Measurements from ENCODE around the gene TRIM66. TPM values are rescaled to one million over a fixed set of nuclear protein-coding genes. Genes with fewer than 3 reads are reported as not detected.
"Not testable (repeated sequence)": the region's sequence is repeated elsewhere in the genome, so short reads cannot be mapped to it uniquely, and the experiment has no call there.

Gene TRIM66
- total RNA-seq, 1 donor from 2014 or later: 11.0 TPM

GRCh38 chr11:8676458-8676857 is 6.0 kb downstream of the TRIM66 start:
- DNase-seq: no peak
- Histone ChIP-seq H3K36me3 (peaks cover 14% of the 10 kb centered on the region), H3K4me1 (peaks cover 10% of the 10 kb centered on the region), H3K4me3 (no peak overlapping the region), H3K9me3 (no peaks in the 10 kb centered on the region), H3K27ac (no peak overlapping the region), H3K27me3 (ENCODE audit: low read depth) (no peaks in the 10 kb centered on the region)
- no peak for ATAC-seq
- TF ChIP-seq, protein P1, sequence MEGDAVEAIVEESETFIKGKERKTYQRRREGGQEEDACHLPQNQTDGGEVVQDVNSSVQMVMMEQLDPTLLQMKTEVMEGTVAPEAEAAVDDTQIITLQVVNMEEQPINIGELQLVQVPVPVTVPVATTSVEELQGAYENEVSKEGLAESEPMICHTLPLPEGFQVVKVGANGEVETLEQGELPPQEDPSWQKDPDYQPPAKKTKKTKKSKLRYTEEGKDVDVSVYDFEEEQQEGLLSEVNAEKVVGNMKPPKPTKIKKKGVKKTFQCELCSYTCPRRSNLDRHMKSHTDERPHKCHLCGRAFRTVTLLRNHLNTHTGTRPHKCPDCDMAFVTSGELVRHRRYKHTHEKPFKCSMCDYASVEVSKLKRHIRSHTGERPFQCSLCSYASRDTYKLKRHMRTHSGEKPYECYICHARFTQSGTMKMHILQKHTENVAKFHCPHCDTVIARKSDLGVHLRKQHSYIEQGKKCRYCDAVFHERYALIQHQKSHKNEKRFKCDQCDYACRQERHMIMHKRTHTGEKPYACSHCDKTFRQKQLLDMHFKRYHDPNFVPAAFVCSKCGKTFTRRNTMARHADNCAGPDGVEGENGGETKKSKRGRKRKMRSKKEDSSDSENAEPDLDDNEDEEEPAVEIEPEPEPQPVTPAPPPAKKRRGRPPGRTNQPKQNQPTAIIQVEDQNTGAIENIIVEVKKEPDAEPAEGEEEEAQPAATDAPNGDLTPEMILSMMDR (IDR thresholded peaks at IDR 0.05): no peak
- intact Hi-C loops (cut with DNase I): no loop called here

DNA sequence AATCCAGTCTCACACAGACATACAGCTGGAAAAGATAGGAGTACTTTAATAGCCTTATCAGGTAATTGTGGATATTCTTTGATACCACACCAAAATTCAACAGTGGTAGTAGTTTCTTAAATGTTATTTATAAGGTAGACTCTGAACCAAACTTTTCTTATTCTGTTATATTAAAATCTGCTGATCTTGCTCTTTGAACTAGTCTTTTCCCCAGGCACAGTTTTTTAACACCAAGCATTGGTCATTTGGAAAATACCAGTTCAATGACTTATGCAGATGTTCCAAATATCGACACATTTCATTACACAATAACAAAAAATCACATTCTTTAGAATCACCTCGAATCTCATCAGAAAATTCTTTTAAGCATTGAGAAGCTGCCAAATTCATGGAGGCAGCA is 7.6 kb downstream of the TRIM66 start:
- H3K27ac ChIP-seq: no peak overlapping the region
- H3K27me3 ChIP-seq (ENCODE audit: low read depth): no peaks in the 10 kb centered on the region
- intact Hi-C loops (cut with DNase I): no loop called here
- ATAC-seq: no peak
- peaks cover 28% of the 10 kb centered on the region for H3K36me3 ChIP-seq
- H3K4me1 ChIP-seq: peaks cover 14% of the 10 kb centered on the region
- no peaks in the 10 kb centered on the region for H3K9me3 ChIP-seq
- DNase-seq: no peak
- TF ChIP-seq, protein P1 (IDR thresholded peaks at IDR 0.05): no peak
- H3K4me3 ChIP-seq: no peak overlapping the region

DNA sequence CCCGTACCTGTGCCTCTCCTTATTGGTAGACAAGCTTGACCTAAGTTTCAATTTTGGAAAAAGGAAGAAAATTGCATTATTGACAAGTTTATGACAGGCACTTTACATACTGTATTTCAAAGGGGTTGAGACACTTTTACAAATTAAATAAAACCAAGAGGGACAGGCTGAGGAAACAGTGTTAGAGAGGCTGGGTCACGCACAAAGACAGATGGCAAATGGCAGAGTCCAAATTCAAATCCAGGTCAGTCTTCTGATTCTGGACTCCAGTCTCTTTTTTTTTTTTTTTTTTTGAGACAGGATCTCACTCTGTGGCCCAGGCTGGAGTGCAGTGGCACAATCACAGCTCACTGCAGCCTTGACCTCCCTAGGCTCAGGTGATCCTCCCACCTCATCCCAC is 10.1 kb downstream of the TRIM66 start:
- no peak overlapping the region for H3K4me3 ChIP-seq
- intact Hi-C loops (cut with DNase I): no loop called here
- no peaks in the 10 kb centered on the region for H3K9me3 ChIP-seq
- peaks cover 36% of the 10 kb centered on the region for H3K36me3 ChIP-seq
- TF ChIP-seq, protein P1 (IDR thresholded peaks at IDR 0.05): no peak
- no peak for ATAC-seq
- no peaks in the 10 kb centered on the region for H3K27me3 ChIP-seq (ENCODE audit: low read depth)
- DNase-seq: no peak
- H3K27ac ChIP-seq: peak overlapping the region; percentile 40
- peaks cover 14% of the 10 kb centered on the region for H3K4me1 ChIP-seq

DNA sequence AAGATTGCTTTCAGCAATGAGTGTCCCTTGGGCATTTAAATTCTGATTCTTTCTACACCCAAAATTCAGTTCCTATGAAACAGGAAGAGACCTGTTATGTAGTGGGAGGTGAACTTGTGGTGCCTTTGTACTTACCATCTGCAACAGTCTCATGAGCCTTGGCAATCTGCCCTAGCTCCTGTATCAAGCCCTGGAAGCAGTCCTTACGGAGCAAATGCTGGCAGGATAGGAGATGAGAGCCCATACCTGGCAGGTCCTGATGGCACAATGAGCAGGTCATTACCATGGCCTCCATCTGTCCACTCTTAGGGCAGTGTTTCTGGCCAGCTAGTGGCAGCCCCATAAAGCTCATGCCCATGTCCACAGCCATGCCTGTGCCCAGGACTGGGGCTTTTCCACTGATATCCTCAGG is 10.8 kb downstream of the TRIM66 start:
- Histone ChIP-seq H3K36me3 (peaks cover 36% of the 10 kb centered on the region), H3K27me3 (ENCODE audit: low read depth) (no peaks in the 10 kb centered on the region), H3K4me1 (peaks cover 14% of the 10 kb centered on the region), H3K4me3 (no peak overlapping the region), H3K9me3 (no peaks in the 10 kb centered on the region), H3K27ac (peak overlapping the region; percentile 40)
- ATAC-seq (peak; percentile 26 to 34), DNase-seq (no peak)
- TF ChIP-seq, protein P1 (IDR thresholded peaks at IDR 0.05): no peak
- intact Hi-C loops (cut with DNase I): no loop called here

DNA sequence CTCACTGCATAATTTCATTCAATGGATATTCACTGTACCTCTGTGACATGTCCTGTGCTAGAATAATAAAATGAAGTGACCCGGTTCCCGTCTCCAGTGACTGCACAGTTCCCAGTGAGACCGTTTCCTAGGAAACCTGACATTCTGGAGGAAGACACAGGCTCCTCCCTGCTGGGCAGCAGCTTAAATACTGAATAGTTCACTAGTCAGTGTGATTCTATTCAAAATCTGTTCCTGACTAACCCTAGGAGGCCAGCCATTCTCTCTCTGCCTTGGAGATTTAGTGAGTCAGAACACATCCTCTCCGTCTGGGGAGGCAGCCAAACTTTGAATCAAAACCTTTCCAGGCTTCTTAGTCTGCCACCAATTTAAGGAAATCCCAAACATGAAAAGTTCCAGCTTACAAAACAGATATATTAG is 11.3 kb downstream of the TRIM66 start:
- Histone ChIP-seq H3K9me3 (no peaks in the 10 kb centered on the region), H3K27me3 (ENCODE audit: low read depth) (no peaks in the 10 kb centered on the region), H3K27ac (peak overlapping the region; percentile 3), H3K36me3 (peaks cover 36% of the 10 kb centered on the region), H3K4me1 (peaks cover 14% of the 10 kb centered on the region), H3K4me3 (no peak overlapping the region)
- TF ChIP-seq, protein P1 (IDR thresholded peaks at IDR 0.05): no peak
- intact Hi-C loops (cut with DNase I): no loop called here
- peak; percentile 66 to 69 for ATAC-seq
- no peak for DNase-seq

DNA sequence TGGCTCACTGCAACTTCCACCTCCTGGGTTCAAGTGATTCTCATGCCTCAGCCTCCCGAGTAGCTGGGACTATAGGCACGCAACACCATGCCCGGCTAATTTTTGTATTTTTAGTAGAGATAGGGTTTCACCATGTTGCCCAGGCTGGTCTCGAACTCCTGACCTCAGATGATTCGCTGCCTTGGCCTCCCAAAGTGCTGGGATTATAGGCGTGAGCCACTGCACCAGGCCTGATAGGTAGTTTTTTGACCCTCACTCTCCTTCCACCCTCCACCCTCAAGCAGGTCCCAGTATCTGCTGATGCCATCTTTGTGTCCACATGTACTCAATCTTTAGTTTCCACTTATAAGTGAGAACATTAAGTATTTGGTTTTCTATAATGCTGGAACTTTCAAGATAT is 12.4 kb downstream of the TRIM66 start:
- peaks cover 36% of the 10 kb centered on the region for H3K36me3 ChIP-seq
- ATAC-seq; H3K9me3 ChIP-seq; H3K4me3 ChIP-seq; DNase-seq; H3K27me3 ChIP-seq (ENCODE audit: low read depth); intact Hi-C loops (cut with DNase I); H3K27ac ChIP-seq: not testable (repeated sequence)
- peaks cover 14% of the 10 kb centered on the region for H3K4me1 ChIP-seq
